HG03135 (cell line): ENCODE measurements around the gene SH3PXD2B.
"Not testable (repeated sequence)": the region's sequence is repeated elsewhere in the genome, so short reads cannot be mapped to it uniquely, and the experiment has no call there.

Experiments used
- ATAC-seq: cut with Tn5 transposase; IDR thresholded peaks from one replicate; pipeline ENCODE4 v1.9.1; 2021; ENCODE audit warnings: mild to moderate bottlenecking, moderate library complexity; ENCODE audit not compliant: unreplicated experiment

SH3PXD2B gene

DNA sequence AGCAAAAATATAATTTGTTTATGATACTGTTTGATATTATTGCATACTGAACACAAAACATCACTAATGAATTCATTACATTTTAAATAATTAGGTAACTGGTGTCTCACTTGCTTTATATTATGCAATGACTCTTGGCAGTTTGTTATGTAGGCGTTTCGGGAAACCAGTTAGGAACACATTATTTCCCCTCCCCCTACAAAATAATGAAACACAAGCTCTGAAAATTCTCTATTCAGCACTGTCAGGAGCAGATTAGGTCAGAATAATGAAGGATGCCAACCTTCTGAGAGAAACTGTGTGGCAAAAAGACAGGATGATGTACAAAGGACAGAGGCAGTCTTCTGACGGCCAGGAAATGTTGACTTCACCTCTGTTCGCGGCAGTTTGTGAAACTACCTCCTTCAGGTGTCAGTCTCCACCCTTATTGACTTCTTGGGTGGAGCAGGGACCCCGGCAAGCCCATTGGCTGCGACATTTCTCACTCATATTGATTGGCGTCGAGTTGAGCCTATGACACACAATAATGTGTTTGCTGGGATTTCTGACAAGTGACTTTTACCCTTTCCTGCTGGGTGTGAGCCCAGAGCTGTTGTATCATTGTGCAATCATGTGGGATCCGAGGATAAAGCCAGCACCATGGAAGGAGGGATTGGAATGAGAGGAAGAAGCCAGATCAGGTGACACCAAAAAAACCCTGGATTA lies 33.9 kb downstream of the SH3PXD2B start:
- no peak for ATAC-seq

DNA sequence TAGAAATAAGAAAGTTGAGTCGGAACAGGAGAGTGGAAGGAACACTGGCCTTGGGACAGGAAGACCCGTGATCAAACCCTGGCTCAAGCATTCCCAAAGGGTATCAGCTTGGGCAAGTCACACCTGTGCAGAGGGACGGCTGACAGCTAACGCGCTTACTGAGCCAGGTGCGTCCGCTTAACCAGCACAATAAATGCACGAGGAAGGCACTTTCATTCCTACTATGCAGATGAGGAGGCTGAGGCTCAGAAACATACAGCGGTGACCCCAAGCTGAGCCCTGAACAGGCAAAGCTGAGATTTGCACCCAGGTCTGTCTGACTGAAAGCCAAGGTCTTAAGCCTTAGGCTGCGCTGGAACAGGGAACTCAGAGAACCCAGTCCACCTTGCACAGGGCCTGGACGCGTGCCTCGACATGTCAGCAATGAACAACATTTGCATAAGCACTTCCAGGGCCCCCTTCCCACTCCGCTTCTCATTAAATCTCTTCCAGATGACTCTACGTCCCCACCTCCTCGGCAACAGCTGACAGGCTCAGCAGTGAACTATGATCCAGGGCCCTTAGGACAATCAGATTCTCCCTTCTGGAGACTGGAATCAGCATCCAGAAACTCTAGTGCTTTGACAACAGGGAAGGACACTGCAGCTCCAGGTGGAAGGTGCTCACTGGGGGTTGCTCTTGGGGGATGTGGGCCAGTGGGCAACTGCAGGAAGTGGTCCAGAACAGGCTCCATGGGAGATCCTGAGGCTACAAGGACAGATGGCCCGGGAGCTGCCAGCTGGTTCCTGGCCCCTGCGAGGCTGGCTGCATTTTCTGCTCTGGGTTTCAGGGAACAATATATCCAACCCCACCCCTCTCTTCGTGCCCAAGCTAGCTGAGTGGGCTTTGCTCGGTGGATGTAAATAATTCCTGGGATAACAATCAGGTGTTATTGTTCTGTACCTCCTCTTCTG lies 35.2 kb downstream of the SH3PXD2B start:
- ATAC-seq, result no peak

DNA sequence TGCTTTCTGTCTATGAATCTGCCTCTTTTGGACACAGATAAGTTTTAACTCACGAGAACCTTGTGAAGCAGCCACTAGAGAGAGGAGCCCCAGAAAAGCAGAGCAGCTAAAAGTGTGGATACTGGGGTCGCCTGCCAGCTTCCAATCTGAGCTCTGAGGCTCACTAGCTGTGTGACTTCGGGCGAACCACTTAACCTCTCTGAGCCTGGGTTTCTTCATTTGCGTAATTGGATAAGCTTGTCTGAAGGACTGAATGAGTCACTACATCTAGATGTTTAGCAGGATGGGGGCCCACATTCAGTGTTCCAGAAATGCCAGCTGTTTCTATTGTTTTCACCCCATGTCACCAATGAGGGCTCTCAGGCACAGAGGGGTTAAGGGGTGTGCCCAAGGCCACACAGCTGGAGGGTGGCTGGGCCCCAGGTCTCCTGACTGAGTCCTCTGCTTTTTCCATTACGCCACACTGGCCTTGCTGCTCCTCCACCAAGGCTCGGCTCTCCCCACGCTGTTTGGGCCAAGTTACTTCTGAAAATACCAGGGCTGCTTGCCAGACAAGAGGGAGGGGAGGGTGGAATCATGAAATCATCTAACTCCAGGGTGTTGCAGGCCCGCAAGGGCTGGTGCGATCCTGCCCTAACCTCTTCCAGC lies 36.2 kb downstream of the SH3PXD2B start:
- ATAC-seq, result no peak

DNA sequence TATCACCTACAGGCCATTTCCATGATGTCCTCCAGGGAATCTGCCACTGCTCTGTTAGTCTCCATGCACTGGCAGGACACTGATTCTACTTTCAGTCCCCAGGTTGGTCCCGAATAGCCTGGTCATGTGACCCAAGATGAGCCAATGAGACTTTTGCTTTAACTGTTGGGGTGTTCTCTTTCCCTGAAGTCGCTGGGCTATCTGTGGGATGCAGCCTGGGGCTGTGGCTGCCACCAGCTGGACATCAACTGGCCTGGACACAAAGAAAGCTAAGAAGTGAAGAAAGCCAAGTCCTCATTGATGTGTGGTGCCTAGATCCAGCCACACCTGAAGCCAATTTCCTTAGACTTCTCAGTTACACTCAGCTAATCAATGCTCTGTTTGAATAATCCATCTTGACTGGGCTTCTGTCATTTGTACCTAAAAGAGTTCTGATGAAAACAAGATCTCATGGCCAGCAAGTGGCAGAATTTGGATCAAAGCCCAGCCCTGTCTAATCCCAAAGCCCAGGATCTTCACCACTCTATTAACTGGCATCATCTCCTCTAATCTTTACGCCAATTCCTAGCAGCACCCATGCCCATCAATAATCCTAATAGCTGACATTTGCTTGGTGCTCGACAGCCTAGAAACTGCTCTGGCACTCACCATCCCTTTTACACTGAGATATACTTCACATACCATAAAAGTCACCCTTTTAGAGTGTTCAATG lies 37.0 kb downstream of the SH3PXD2B start:
- ATAC-seq, result no peak

DNA sequence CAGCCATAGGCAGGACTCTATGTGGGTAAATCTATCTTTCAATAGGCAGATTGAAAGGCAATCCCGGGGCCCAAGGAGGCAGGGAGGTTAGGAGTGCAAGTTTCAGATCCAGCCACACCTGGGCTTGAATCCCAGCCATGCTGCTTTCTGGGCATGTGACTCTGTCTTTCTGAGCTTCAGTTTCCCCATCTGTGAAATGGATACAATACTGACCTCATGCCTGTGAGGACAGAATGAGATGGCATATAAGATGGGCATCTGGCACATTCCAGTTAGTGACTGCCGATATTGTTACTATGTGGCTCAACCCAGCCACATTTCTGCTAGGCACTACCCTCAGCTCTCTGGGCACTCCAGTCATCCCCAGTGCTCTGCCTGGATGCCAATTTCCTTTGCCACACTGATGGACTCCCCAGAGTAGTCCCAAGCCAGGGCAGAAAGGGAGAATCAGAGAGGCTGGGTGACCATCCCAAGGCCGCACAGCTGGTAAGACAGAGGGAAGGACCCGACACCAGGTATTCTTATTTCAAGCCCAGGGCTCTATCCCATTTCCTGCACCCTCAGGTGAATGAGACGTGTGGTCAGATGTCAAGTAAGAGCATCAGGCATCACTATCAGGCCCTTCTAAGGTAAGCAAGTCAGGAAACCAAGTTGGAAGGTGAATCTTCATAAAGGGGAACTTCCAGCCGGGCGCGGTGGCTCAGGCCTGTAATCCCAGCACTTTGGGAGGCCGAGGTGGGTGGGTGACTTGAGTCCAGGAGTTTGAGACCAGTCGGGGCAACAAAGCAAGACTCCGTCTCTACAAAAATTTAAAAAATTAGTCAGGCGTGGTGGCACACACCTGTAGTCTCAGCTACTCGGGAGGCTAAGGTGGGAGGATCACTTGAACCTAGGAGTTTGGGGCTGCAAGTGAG lies 38.7 kb downstream of the SH3PXD2B start:
- no peak for ATAC-seq

DNA sequence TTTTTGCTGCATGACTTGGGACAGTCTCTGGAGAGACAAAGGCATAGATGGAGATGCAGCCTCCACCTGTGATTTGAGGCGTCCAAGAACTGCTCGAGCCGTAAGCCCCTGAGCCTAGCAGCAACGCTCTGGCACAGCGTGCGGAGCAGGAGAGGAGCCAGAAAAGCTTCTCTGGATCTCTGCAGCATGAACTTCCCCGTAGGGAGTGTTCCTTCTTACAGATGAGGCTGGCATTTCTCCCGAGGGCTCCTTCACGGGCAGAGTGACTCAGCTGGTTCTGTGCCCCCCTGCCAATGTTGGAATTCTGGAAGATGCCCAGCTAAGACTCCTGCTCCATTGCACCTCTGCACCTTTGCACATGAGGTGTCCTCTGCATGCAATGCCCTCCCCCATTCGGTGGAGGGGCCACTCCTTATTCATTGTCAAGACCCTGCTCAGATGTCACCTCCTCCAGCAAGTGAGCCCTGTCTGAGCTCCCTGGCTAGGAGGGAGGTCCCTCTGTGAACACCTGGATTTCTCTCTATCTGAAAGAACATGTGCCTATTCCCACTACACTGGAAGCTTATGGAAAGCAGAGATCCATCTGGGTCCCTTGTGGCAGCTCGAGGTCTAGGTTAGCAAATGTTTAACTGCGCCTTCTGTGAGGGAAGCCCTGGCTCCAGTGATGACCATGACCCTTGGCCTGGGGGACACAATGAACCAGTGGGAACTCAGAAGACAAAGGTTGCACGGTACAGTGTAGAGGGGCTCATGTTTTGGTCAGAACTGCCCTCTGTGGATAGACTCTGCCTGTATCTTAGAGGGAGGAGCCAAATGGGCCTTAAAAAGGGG lies 39.6 kb downstream of the SH3PXD2B start:
- ATAC-seq, result no peak

DNA sequence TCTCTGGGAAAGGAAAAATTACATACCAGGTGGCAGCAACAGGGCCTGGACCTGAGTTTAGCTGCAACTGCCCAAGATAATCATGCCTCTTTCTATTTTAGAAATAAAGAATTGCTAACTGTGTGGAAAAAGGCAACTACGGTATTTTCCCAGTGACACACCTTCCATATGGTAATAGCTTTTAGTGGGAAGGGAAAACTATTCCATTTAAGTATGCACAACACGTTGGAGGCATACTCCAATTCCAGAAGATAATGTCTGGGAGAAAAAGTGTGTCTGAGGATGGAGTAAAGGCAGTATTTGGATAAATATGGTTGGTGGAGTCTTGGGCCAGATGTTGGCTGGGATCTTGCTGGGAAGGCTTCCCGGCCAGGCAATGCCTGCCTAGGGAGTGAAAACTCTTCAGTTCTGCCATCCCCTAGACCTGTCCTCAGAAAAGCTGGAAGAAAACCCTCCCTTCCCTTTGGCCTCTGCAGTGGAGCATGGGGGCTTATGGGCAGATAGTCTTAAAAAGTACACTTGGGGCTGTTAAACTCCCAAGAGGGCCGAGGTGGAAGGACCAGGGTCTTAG lies 40.6 kb downstream of the SH3PXD2B start:
- ATAC-seq, result no peak

DNA sequence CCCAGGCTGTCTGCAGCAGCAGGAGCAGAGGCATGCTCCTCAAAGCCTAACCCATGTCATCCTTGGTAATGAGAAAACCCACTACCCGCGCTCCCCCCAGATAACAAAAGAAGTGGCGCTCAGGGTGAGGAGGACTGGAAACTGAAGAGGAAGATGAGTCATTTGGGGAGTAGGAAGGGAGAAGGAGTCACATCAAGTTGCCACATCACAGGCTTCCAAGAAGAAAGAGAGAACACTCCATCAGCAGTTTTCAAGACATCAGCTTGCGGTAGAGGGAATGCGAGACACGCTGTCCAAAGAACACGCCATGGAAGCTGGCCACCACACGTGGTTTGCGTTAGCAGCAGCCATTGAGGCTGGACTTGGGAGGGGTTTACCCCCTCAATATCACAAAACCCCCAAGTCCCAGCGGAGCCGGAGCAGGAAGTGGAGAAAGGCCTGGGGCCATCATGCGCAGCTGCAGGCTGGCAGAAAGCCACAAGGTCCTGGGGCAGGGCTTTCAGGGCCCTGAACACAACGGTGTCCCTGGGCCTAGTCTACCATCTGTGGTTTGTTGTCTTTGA lies 41.5 kb downstream of the SH3PXD2B start:
- ATAC-seq, result no peak

DNA sequence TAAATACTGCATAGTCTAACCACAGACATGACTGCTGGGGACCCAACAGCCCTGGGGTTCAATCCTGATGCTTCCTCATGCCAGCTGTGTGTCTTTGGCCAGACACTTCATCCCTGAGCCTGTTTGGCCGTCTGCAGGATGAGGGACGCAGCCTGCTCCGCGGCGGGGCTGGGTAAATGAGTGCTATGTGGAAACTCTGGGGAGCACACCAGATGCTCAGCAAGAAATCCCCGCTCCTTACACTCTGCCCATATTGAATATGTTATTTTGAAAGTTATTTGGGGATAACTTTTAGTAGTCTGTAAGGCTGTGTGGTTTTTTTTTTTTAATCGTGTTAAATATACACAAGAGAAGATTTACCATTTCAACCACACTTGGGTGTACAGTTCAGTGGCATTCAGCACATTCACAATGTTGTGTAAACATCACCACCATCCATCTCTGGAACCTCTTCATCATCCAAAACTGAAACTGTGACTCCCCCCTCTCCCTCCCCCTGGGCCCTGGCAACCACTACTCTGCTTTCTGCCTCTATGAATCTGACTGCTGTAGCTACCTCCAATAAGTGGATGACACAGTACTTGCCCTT lies 42.7 kb downstream of the SH3PXD2B start:
- no peak for ATAC-seq

DNA sequence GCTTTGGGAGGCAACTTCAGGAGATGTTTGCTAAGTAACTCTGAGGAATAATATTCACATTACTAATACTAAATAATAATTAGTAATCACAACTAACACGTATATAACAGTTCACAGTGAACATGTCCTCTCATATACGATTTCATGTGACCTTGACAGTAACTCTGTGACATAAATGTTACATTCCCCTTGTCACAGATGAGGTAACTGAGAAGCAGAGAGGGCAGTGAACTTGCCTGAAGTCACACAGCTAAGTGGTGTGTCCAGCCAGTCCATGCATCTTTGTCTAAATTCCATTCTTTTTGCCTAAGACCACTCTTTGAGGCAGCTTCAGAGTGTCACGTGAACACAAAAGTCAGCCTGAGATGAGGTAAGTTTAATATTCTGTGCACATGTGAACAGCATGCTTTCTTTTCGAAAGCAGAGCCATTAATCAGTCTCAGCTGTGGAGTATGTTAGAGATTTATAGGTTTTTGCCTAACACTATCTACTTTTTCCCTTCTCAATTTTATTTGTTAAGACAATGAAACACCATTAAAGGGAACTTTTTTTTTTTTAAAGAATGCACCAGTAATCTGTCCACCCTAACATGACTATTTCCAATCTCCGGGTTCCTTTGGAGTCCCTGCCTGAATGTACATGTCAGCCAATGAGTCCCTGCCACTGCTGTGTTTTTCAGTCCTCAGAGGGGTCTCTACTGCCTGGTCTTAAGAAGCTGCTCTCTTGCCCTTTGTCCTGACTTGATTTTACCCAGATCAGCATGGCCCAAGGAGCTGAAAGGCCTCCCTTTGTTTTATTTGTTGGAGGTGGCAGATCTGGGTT lies 43.5 kb downstream of the SH3PXD2B start:
- no peak for ATAC-seq

DNA sequence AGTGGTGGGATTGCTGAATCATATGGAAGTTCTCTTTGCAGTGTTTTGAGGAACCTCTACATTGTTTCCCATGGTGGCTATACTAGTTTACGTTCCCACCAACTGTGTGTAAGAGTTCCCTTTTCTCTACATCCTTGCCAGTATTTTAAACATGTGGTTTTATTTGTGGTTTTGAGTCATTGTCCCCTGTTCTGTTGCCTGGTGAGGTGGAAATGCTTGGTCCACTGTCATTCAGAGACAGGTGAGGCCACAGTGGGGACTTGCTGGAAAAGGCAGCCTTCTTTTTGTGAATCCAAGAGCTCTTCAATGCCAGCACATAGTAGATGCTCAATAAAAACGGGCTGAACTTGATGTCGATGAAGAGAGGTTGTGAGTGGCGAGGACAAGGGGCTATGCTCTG lies 44.2 kb downstream of the SH3PXD2B start:
- no peak for ATAC-seq

DNA sequence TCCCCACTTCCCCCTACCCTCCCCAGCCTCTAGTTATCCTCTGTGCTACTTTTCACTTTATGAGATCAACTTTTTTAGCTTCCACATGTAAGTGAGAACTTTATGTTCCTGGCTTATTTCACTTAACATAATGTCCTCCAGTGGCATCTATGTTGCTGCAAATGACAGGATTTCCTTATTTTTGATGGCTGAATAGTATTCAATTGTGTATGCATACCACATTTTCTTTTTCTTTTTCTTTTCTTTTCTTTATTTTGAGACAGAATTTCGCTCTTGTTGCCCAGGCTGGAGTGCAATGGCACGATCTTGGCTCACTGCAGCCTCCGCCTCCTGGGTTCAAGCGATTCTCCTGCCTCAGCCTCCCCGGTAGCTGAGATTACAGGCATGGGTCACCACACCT lies 44.8 kb downstream of the SH3PXD2B start:
- not testable (repeated sequence) for ATAC-seq

DNA sequence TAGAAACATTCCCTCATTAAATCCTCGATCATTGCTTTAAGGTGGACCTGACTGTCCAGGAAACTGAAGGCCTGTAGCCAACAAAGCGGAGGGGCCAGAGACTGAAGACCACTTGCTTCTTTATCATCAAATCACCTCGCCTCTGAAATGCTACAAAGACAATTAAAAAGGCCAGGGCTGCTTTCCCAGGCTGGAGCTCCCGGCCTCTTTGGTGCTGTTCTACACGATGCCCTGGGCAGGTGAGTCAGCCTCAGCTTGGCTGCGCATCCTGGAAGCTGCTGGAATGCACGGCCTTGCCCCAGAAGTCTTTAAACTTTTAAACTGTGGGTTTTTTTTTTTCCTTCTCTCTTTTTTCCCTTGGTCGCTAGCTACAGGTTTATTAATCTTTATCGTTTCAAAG lies 46.5 kb downstream of the SH3PXD2B start:
- ATAC-seq, result no peak

DNA sequence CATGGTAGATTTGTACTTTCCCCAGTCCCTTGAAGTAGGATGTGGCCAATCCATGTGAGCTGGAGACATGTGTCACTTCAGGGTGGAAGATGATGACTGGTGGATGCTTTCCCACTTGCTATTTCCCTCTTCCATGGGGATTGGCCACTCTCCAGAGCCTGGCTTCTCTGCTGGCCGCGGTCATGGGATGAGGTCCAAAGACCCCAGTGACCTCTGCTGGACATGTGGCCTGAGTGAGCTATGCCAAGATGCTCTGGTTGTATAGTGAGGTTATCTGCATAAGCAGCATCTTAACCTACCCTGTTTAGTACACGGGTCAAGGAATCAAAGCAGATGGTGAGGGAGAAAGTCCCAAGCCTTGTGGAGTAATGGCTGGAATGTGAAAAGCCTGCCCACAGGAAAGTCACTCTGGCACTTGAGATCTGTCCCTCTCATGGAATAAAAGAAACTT lies 47.1 kb downstream of the SH3PXD2B start:
- ATAC-seq, result no peak

DNA sequence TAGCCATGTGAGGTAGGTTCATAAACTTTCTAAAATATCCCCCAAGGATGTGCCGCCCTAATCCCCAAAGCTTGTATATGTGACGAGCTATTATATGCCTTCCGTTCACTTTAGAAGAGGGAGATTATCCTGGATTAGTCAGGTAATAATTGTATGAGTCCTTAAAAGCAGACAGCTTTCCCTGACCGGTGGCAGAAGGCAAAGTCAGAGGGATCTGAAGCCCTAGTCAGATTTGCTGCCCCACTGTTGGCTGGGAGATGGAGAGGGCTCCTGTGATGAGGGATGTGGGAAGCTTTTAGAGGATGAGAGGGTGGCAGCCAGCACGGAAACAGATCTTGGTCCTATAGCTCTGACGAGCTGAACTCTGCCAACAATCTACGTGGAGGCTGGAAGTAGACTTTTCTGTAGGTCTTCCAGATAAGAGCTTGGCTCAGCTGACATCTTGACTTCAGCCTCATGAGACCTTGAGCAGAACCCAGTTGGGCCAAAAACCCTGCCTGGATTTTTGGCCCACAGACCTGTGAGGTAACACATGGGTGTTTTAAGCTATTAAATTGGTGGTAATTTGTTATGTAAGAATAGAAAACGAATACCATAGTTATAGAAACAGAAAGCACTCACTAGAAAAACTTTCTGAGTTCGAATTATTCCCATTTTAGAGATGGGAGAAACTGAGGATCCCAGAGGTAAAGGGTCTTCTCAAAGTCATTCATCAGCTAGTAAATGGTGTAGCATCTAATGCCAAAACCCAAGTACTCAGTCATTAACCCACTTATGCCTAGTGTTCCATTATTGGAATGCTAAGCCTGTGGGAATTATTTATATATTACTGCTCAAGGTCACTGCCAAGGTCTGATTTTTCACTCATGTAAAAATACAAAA lies 48.9 kb downstream of the SH3PXD2B start:
- ATAC-seq, result no peak

DNA sequence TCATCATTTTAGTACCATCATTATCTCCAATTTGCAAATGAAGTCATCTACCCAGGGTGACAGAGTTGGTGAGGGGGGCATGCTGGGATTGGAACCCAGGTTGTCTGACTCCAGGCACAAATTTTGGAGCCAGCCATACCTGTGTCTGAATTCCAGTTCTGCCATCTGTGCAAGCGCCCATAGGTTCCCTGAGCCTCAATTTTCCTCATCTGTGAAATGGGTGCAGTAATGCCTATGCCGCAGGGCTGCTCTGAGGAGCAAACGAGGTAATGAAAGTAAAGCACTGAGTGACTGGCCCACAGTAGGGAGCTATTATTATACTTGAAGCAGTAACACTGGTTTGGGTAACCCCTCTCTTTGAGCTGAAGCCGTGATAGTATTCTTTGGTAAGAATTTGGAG lies 49.6 kb downstream of the SH3PXD2B start:
- ATAC-seq, result no peak
